GM19438 (cell line): Measurements from ENCODE around the gene SIDT2.
"Not testable (repeated sequence)": the region's sequence is repeated elsewhere in the genome, so short reads cannot be mapped to it uniquely, and the experiment has no call there.

Experiments used
- ATAC-seq: cut with Tn5 transposase; IDR thresholded peaks from one replicate; pipeline ENCODE4 v1.9.1; 2021; ENCODE audit warnings: low read depth; ENCODE audit not compliant: unreplicated experiment

The SIDT2 gene

GRCh38 chr11:117171404-117172061, 7.0 kb upstream of the SIDT2 start:
- ATAC-seq = no peak

GRCh38 chr11:117172724-117173421, 5.7 kb upstream of the SIDT2 start:
- ATAC-seq = no peak

- ATAC-seq = no peak
These were observed 3.4 kb upstream of the SIDT2 start for GRCh38 chr11:117175104-117175503.

GRCh38 chr11:117175781-117176180, 2.8 kb upstream of the SIDT2 start:
- no peak for ATAC-seq

- no peak for ATAC-seq
These were observed 2.4 kb upstream of the SIDT2 start for GRCh38 chr11:117176186-117176585.

GRCh38 chr11:117177534-117178209, 871 bp upstream of the SIDT2 start:
- ATAC-seq = no peak

GRCh38 chr11:117179048-117179999, 781 bp downstream of the SIDT2 start:
- peak; percentile 32 for ATAC-seq

GRCh38 chr11:117180020-117180419, 1.5 kb downstream of the SIDT2 start:
- ATAC-seq = no peak

- ATAC-seq = no peak
These were observed 2.4 kb downstream of the SIDT2 start for GRCh38 chr11:117180661-117181585.

GRCh38 chr11:117181586-117182550, 3.3 kb downstream of the SIDT2 start:
- ATAC-seq = no peak

- no peak for ATAC-seq
These were observed 4.0 kb downstream of the SIDT2 start for GRCh38 chr11:117182551-117182935.

GRCh38 chr11:117183178-117183577, 4.6 kb downstream of the SIDT2 start:
- not testable (repeated sequence) for ATAC-seq

GRCh38 chr11:117183724-117184349, 5.3 kb downstream of the SIDT2 start:
- ATAC-seq = no peak

- ATAC-seq = no peak
These were observed 7.3 kb downstream of the SIDT2 start for GRCh38 chr11:117185736-117186430.

- no peak for ATAC-seq
These were observed 7.9 kb downstream of the SIDT2 start for GRCh38 chr11:117186431-117186761.

GRCh38 chr11:117187007-117187406, 8.5 kb downstream of the SIDT2 start:
- ATAC-seq = no peak

- ATAC-seq = no peak
These were observed 8.9 kb downstream of the SIDT2 start for GRCh38 chr11:117187428-117187798.
